GM23338 (cell line): ENCODE results near the gene NF1. TPM values are rescaled to one million over a fixed set of nuclear protein-coding genes. Genes with fewer than 3 reads are reported as not detected.

Source experiments
- ATAC-seq: fragments of 200-7000 bp; cut with Tn5 transposase; 3 replicates; pipeline ENCODE4 v1.9.1; 2020
- DNase-seq: peaks from one replicate; pipeline ENCODE4 v3.0.0-alpha.2; 2015; ENCODE audit warnings: low spot score
- H2AFZ ChIP-seq: fragments of 200-600 bp; sonication (generic); 2 replicates; pipeline ENCODE4 v1.8.0; 2016; ENCODE audit warnings: antibody characterized with exemption, mild to moderate bottlenecking, moderate library complexity
- H3F3A ChIP-seq: fragments of 200-600 bp; sonication (generic); replicated peaks from 2 replicates; pipeline ENCODE4 v1.8.0; 2017; ENCODE audit warnings: antibody characterized with exemption, mixed run types, low read depth
- H3K27ac ChIP-seq: fragments of 200-600 bp; sonication (generic); 2 replicates; pipeline ENCODE4 v1.6.1; 2016; ENCODE audit warnings: low read depth
- H3K27me3 ChIP-seq: fragments of 200-600 bp; sonication (generic); 2 replicates; pipeline ENCODE4 v1.8.0; 2016; ENCODE audit warnings: mild to moderate bottlenecking, mixed run types, moderate library complexity; ENCODE audit not compliant: insufficient read depth
- H3K36me3 ChIP-seq: fragments of 200-600 bp; sonication (generic); 2 replicates; pipeline ENCODE4 v1.8.0; 2016; ENCODE audit warnings: mild to moderate bottlenecking; ENCODE audit not compliant: insufficient read depth
- H3K4me1 ChIP-seq: fragments of 200-600 bp; sonication (generic); 2 replicates; pipeline ENCODE4 v1.8.0; 2016; ENCODE audit warnings: mild to moderate bottlenecking, moderate library complexity; ENCODE audit not compliant: insufficient read depth
- H3K4me2 ChIP-seq: fragments of 200-600 bp; sonication (generic); 2 replicates; pipeline ENCODE4 v1.7.1; 2017; ENCODE audit warnings: mixed run types
- H3K4me3 ChIP-seq: fragments of 200-600 bp; sonication (generic); 2 replicates; pipeline ENCODE4 v1.6.1; 2016; ENCODE audit warnings: mixed run types
- H3K79me2 ChIP-seq: fragments of 200-600 bp; sonication (generic); replicated peaks from 2 replicates; pipeline ENCODE4 v1.8.0; 2017; ENCODE audit warnings: mild to moderate bottlenecking; ENCODE audit not compliant: insufficient read depth
- H3K9me2 ChIP-seq: fragments of 200-600 bp; sonication (generic); 2 replicates; pipeline ENCODE4 v1.8.0; 2017; ENCODE audit not compliant: insufficient read depth
- H4K20me1 ChIP-seq: fragments of 200-600 bp; sonication (generic); replicated peaks from 2 replicates; pipeline ENCODE4 v1.8.0; 2017; ENCODE audit warnings: mild to moderate bottlenecking; ENCODE audit not compliant: insufficient read depth
- H3K27ac Mint-ChIP-seq: 2 replicates; pipeline ENCODE4 v1.8.0; 2020; ENCODE audit warnings: inconsistent platforms, mild to moderate bottlenecking, moderate library complexity, mixed read lengths
- H3K27me3 Mint-ChIP-seq: 3 replicates; pipeline ENCODE4 v1.8.0; 2022; ENCODE audit warnings: low read depth, mild to moderate bottlenecking, moderate library complexity, mixed read lengths, inconsistent platforms; ENCODE audit not compliant: insufficient read depth, poor library complexity
- H3K36me3 Mint-ChIP-seq: 3 replicates; pipeline ENCODE4 v1.8.0; 2021; ENCODE audit warnings: low read depth, mild to moderate bottlenecking, inconsistent platforms, moderate library complexity, mixed read lengths
- H3K4me1 Mint-ChIP-seq: 3 replicates; pipeline ENCODE4 v1.8.0; 2020; ENCODE audit warnings: mild to moderate bottlenecking, inconsistent platforms, mixed read lengths
- H3K4me3 Mint-ChIP-seq: 3 replicates; pipeline ENCODE4 v1.8.0; 2021; ENCODE audit warnings: moderate library complexity, mild to moderate bottlenecking, inconsistent platforms, mixed read lengths
- H3K9me3 Mint-ChIP-seq: 3 replicates; pipeline ENCODE4 v1.8.0; 2020; ENCODE audit warnings: moderate library complexity, mild to moderate bottlenecking, inconsistent platforms, mixed read lengths
- CREB1 ChIP-seq: fragments of 250-450 bp; sonication (Bioruptor Pico); IDR thresholded peaks from 2 replicates; pipeline ENCODE4 v1.5.0; 2020; ENCODE audit warnings: low read depth, mild to moderate bottlenecking, moderate library complexity
- ETS1 ChIP-seq: IDR thresholded peaks from 2 replicates; pipeline ENCODE4 v1.6.1; 2016; ENCODE audit warnings: antibody characterized with exemption
- EZH2 ChIP-seq: fragments of 200-600 bp; sonication (generic); IDR thresholded peaks from one replicate; pipeline ENCODE4 v1.8.0; 2017; ENCODE audit warnings: antibody characterized with exemption, mild to moderate bottlenecking, low read depth; ENCODE audit not compliant: unreplicated experiment
- EZH2phosphoT487 ChIP-seq: fragments of 200-600 bp; sonication (generic); IDR thresholded peaks from one replicate; pipeline ENCODE4 v1.8.1; 2018; ENCODE audit warnings: antibody characterized with exemption; ENCODE audit not compliant: unreplicated experiment
- JUNB ChIP-seq: IDR thresholded peaks from one replicate; pipeline ENCODE4 v1.6.1; 2016; ENCODE audit warnings: antibody characterized with exemption; ENCODE audit not compliant: unreplicated experiment
- NANOG ChIP-seq: IDR thresholded peaks from 2 replicates; pipeline ENCODE4 v1.6.1; 2016; ENCODE audit warnings: antibody characterized with exemption, borderline replicate concordance
- POLR2AphosphoS5 ChIP-seq: IDR thresholded peaks from 2 replicates; pipeline ENCODE4 v1.6.1; 2016; ENCODE audit warnings: antibody characterized with exemption, low read depth
- REST ChIP-seq: IDR thresholded peaks from one replicate; pipeline ENCODE4 v1.6.1; 2018; ENCODE audit warnings: antibody characterized with exemption; ENCODE audit not compliant: unreplicated experiment
- STAT1 ChIP-seq: IDR thresholded peaks from one replicate; pipeline ENCODE4 v1.6.1; 2016; ENCODE audit warnings: antibody characterized with exemption; ENCODE audit not compliant: unreplicated experiment
- ZNF114 ChIP-seq: fragments of 250-450 bp; sonication (Bioruptor Pico); IDR thresholded peaks from 2 replicates; pipeline ENCODE4 v1.5.0; 2020; ENCODE audit warnings: mild to moderate bottlenecking, moderate library complexity
- ZNF462 ChIP-seq: fragments of 250-450 bp; sonication (Bioruptor Pico); IDR thresholded peaks from 2 replicates; pipeline ENCODE4 v1.5.0; 2020; ENCODE audit warnings: mild to moderate bottlenecking, moderate library complexity
- polyA plus RNA-seq: library from polyadenylated mRNA; unstranded; fragments of >200 nt; fragmentation: Nextera tagmentation; extraction: Ambion mirVana; gene quantifications from 2 replicates; pipeline ENCODE4 v1.2.1, GENCODE V29; 2016
- total RNA-seq: library from RNA; depleted of rRNA; stranded (reverse); fragments of >200 nt; shearing (Covaris generic); gene quantifications from 2 replicates; pipeline ENCODE4 v1.2.3, GENCODE V29; 2014

The NF1 gene
- total and polyA plus RNA-seq, 2 experiments from 2014 or later = 16.3 to 49.7 TPM

GRCh38 chr17:31078290-31078689 is 16.5 kb upstream of the NF1 start (continued):
- TF ChIP-seq STAT1 (no peak), EZH2phosphoT487 (no peak), ZNF462 (CRISPR knock-in tag) (no peak), ETS1 (no peak), NANOG (no peak)

GRCh38 chr17:31079731-31080130 is 15.0 kb upstream of the NF1 start:
- H3K27me3 Mint-ChIP-seq = no peaks in the 10 kb centered on the region
- ATAC-seq (no peak), DNase-seq (no peak)
- Histone ChIP-seq H3K27ac (no peak overlapping the region), H2AFZ (peak overlapping the region; percentile 56; the same call in 1 of the 2 replicates), H3K4me3 (no peak overlapping the region), H4K20me1 (no peaks in the 10 kb centered on the region), H3K4me2 (no peak overlapping the region), H3K4me1 (peaks cover 9% of the 10 kb centered on the region), H3F3A (no peaks in the 10 kb centered on the region), H3K79me2 (no peaks in the 10 kb centered on the region), H3K27me3 (no peaks in the 10 kb centered on the region), H3K9me2 (peaks cover 4% of the 10 kb centered on the region; the same call in 1 of the 2 replicates), H3K36me3 (no peaks in the 10 kb centered on the region)
- no peaks in the 10 kb centered on the region for H3K9me3 Mint-ChIP-seq
- no peak overlapping the region for H3K27ac Mint-ChIP-seq
- no peaks in the 10 kb centered on the region for H3K36me3 Mint-ChIP-seq
- H3K4me1 Mint-ChIP-seq = peaks cover 21% of the 10 kb centered on the region
- H3K4me3 Mint-ChIP-seq = no peak overlapping the region
- TF ChIP-seq POLR2AphosphoS5 = no peak
- TF ChIP-seq STAT1 = no peak
- no peak for TF ChIP-seq ZNF114
- TF ChIP-seq REST = no peak
- no peak for TF ChIP-seq JUNB
- TF ChIP-seq ETS1 = no peak
- TF ChIP-seq EZH2phosphoT487 = no peak
- TF ChIP-seq CREB1 (CRISPR knock-in tag) = no peak
- TF ChIP-seq NANOG = no peak
- no peak for TF ChIP-seq EZH2
